VCaP (cell line): Measurements from ENCODE around the gene CTNNA2.

ENCODE experiments used
- H3K27ac ChIP-seq: fragments of 450-650 bp; 2 replicates; pipeline ENCODE4 v1.5.1; 2017
- CTCF ChIP-seq: fragments of 450-650 bp; conservative IDR thresholded peaks from 2 replicates; pipeline ENCODE4 v1.5.1; 2017; ENCODE audit warnings: mild to moderate bottlenecking, moderate library complexity

The CTNNA2 gene

GRCh38 chr2:80365762-80366161 lies 852.9 kb downstream of the CTNNA2 start:
- no peak for TF ChIP-seq CTCF
- no peak overlapping the region for H3K27ac ChIP-seq

GRCh38 chr2:80370375-80371009 lies 857.6 kb downstream of the CTNNA2 start:
- no peak overlapping the region for H3K27ac ChIP-seq
- no peak for TF ChIP-seq CTCF

- TF ChIP-seq CTCF: no peak
- H3K27ac ChIP-seq: no peak overlapping the region
Observed at GRCh38 chr2:80374105-80374504, 861.3 kb downstream of the CTNNA2 start.

GRCh38 chr2:80377071-80377470 lies 864.2 kb downstream of the CTNNA2 start:
- no peak for TF ChIP-seq CTCF

GRCh38 chr2:80380736-80381135 lies 867.9 kb downstream of the CTNNA2 start:
- no peak for TF ChIP-seq CTCF

More at GRCh38 chr2:80377071-80377470, 864.2 kb downstream of the CTNNA2 start:
- no peak overlapping the region for H3K27ac ChIP-seq

GRCh38 chr2:80381666-80382065 lies 868.8 kb downstream of the CTNNA2 start:
- no peak overlapping the region for H3K27ac ChIP-seq
- no peak for TF ChIP-seq CTCF

More at GRCh38 chr2:80380736-80381135, 867.9 kb downstream of the CTNNA2 start:
- no peak overlapping the region for H3K27ac ChIP-seq

GRCh38 chr2:80392441-80392840 lies 879.6 kb downstream of the CTNNA2 start:
- TF ChIP-seq CTCF: no peak
- no peak overlapping the region for H3K27ac ChIP-seq
